Testis (tissue), 3 donors: ENCODE data around the gene TRIP10. TPM values are rescaled to one million over a fixed set of nuclear protein-coding genes. Genes with fewer than 3 reads are reported as not detected.

Source experiments
- DNase-seq: peaks from one replicate; pipeline ENCODE4 v3.0.0-alpha.2; 2019
- H3K27ac ChIP-seq, 2 donors: fragments of 200-600 bp; sonication (generic); one replicate each; pipeline ENCODE4 v1.5.1; 2019
- H3K27me3 ChIP-seq: fragments of 200-600 bp; sonication (generic); one replicate; pipeline ENCODE4 v1.5.1; 2019
- H3K36me3 ChIP-seq: fragments of 200-600 bp; sonication (generic); one replicate; pipeline ENCODE4 v1.5.1; 2017; ENCODE audit warnings: low read depth; ENCODE audit errors: missing control alignments
- H3K4me1 ChIP-seq: fragments of 200-600 bp; sonication (generic); one replicate; pipeline ENCODE4 v1.5.1; 2019
- H3K4me3 ChIP-seq, 2 donors: fragments of 200-600 bp; sonication (generic); one replicate each; pipeline ENCODE4 v1.5.1; 2017 to 2019
- H3K9me3 ChIP-seq: fragments of 200-600 bp; sonication (generic); one replicate; pipeline ENCODE4 v1.5.1; 2017
- POLR2A ChIP-seq: fragments of 450-650 bp; IDR thresholded peaks from one replicate; pipeline ENCODE4 v1.6.1; 2017; ENCODE audit warnings: antibody characterized with exemption, mild to moderate bottlenecking, moderate library complexity
- WGBS, 2 donors: methylation state at CpG; one replicate each; pipeline ENCODE4 v1.1.5; 2018; 5-methylcytosine and 5-hydroxymethylcytosine counted together
- intact Hi-C: fragments of 100-400 bp; cut with DNase I; formaldehyde crosslinking; loops from one replicate; pipeline ENCODE4 v1.15.1; 2023; ENCODE audit warnings: low total_unique reads
- polyA plus RNA-seq: library from polyadenylated mRNA; stranded (reverse); fragments of 350-450 nt; fragmentation: Illumina TruSeq; extraction: RNeasy Lipid Tissue Mini Kit (QIAGEN cat#74804); gene quantifications from one replicate; pipeline ENCODE4 v1.2.3, GENCODE V29; 2014; ENCODE audit warnings: low read depth, low replicate concordance; ENCODE audit not compliant: insufficient read depth
- total RNA-seq, 2 donors: library from RNA; depleted of rRNA; stranded (reverse); fragments of >200 nt; gene quantifications; one replicate each; pipeline ENCODE4 v1.2.3, GENCODE V29; 2016
- TF ChIP-seq, protein P1 (sequence below), 3 experiments: fragments of 450-650 bp in 2 of 3; fragments of 200-600 bp in 1 of 3; sonication (generic) in 1 of 3; IDR thresholded peaks; one replicate each; pipeline ENCODE4 v1.5.1; 2016 to 2019; ENCODE audit warnings: antibody characterized with exemption in 3 of 3, mild to moderate bottlenecking in 2 of 3, moderate library complexity in 1 of 3

Gene TRIP10
- total and polyA plus RNA-seq, 3 donors from 2014 or later, result 60.4 to 65.8 (median 62.7) TPM

GRCh38 chr19:6735181-6735911 lies 4.1 kb upstream of the TRIP10 start:
- H3K27ac ChIP-seq, result peak overlapping the region; percentile 99 to 100
- WGBS, 2 donors, result 70 to 74% methylated on average over 15 of the region's 15 CpGs
- no peak overlapping the region for H3K4me3 ChIP-seq
- intact Hi-C loops, result no loop called here
- H3K27me3 ChIP-seq, result no peaks in the 10 kb centered on the region
- no peaks in the 10 kb centered on the region for H3K36me3 ChIP-seq
- H3K4me1 ChIP-seq, result peaks cover 27% of the 10 kb centered on the region
- TF ChIP-seq POLR2A, result no peak
- TF ChIP-seq, protein P1, sequence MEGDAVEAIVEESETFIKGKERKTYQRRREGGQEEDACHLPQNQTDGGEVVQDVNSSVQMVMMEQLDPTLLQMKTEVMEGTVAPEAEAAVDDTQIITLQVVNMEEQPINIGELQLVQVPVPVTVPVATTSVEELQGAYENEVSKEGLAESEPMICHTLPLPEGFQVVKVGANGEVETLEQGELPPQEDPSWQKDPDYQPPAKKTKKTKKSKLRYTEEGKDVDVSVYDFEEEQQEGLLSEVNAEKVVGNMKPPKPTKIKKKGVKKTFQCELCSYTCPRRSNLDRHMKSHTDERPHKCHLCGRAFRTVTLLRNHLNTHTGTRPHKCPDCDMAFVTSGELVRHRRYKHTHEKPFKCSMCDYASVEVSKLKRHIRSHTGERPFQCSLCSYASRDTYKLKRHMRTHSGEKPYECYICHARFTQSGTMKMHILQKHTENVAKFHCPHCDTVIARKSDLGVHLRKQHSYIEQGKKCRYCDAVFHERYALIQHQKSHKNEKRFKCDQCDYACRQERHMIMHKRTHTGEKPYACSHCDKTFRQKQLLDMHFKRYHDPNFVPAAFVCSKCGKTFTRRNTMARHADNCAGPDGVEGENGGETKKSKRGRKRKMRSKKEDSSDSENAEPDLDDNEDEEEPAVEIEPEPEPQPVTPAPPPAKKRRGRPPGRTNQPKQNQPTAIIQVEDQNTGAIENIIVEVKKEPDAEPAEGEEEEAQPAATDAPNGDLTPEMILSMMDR (IDR thresholded peaks at IDR 0.05), result no peak
- no peak for DNase-seq
- H3K9me3 ChIP-seq, result no peaks in the 10 kb centered on the region

- peak overlapping the region; percentile 83 to 88 for H3K4me3 ChIP-seq
- intact Hi-C loops, result no loop called here
- peak; percentile 10 for TF ChIP-seq POLR2A
- TF ChIP-seq, protein P1 (IDR thresholded peaks at IDR 0.05), result peak; percentile 61 to 73 (median 64)
- peak overlapping the region; percentile 99 to 100 for H3K27ac ChIP-seq
- WGBS, 2 donors, result 15 to 17% methylated on average over 18 to 25 of the region's 25 CpGs
- H3K27me3 ChIP-seq, result no peaks in the 10 kb centered on the region
- H3K36me3 ChIP-seq, result no peaks in the 10 kb centered on the region
- H3K9me3 ChIP-seq, result no peaks in the 10 kb centered on the region
- H3K4me1 ChIP-seq, result peaks cover 27% of the 10 kb centered on the region
- peak; percentile 83 for DNase-seq
Measured at GRCh38 chr19:6736169-6736916, 3.1 kb upstream of the TRIP10 start.

- DNase-seq, result no peak
- Histone ChIP-seq H3K4me3 (peak overlapping the region; percentile 83 to 88), H3K4me1 (peaks cover 27% of the 10 kb centered on the region), H3K27me3 (no peaks in the 10 kb centered on the region), H3K36me3 (no peaks in the 10 kb centered on the region), H3K9me3 (no peaks in the 10 kb centered on the region), H3K27ac (peak overlapping the region; percentile 99 to 100)
- no peak for TF ChIP-seq POLR2A
- TF ChIP-seq, protein P1 (IDR thresholded peaks at IDR 0.05), result peak in 1 of 3 experiments; percentile 25
- WGBS, 2 donors, result 0% methylated on average over 4 to 16 of the region's 16 CpGs
- intact Hi-C loops, result no loop called here
Measured at GRCh38 chr19:6736917-6737283, 2.6 kb upstream of the TRIP10 start.

DNA sequence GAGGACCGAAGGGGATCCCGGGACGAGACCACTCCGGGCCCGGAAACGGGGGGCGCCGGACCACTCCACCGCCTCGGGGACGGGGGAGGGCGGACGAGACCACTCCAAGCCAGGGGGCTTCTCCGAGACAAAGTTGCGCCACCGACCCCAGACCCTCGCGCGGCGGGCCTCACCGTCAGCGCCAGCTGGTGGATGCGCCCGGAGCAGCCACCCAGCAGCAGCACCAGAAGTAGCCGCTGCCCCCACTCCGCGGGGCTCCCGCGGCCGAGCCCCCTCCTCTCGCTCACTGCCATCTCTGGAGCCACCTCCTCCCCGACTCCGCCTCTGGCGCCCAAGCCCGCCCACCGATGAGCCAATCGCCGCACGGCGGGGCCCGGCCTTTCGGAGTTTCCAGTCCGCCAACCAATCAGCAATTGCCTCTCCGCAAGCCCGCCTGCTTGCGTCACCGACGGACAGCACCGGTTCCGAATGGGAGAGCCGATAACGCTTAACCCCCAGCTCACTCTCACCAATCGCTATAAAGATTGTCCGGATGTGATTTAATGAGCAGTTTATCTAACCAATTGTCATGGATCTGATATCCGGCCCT lies 2.1 kb upstream of the TRIP10 start, which contains the start of gene GPR108:
TSS of gene GPR108 (minus strand) at position 297 of the 589 bp plus-strand sequence. CDS start at position 293, 4 bp downstream.
- intact Hi-C loops, result no loop called here
- TF ChIP-seq POLR2A, result no peak
- TF ChIP-seq, protein P1 (IDR thresholded peaks at IDR 0.05), result no peak
- WGBS, 2 donors, result 0% methylated on average over 54 of the region's 55 CpGs; no CpG with 5 or more reads in 1 of the 2 donors

More for the DNA sequence above, 2.1 kb upstream of the TRIP10 start, which contains the start of gene GPR108:
- peak within 1 kb of the TSS; percentile 83 to 88 for H3K4me3 ChIP-seq
- H3K27me3 ChIP-seq, result no peaks in the 10 kb centered on the region
- peak; percentile 100 for DNase-seq
- no peaks in the 10 kb centered on the region for H3K36me3 ChIP-seq
- H3K27ac ChIP-seq, result peak within 1 kb of the TSS; percentile 99 to 100
- H3K4me1 ChIP-seq, result peaks cover 27% of the 10 kb centered on the region
- H3K9me3 ChIP-seq, result no peaks in the 10 kb centered on the region
